Stimulated activated CD4-positive, alpha-beta T cell treated with anti-CD3 and anti-CD28 coated beads, Interleukin-1b, Interleukin-23, amount 100 ng/mL, for 4 hours (primary cell): ENCODE results near the gene DMD.
"Not testable (repeated sequence)": the region's sequence is repeated elsewhere in the genome, so short reads cannot be mapped to it uniquely, and the experiment has no call there.

Source experiments
- DNase-seq, 2 donors: peaks; one replicate each; pipeline ENCODE4 v3.0.0-alpha.2; 2020; ENCODE audit warnings: low read depth in 2 of 2

DMD gene

DNA sequence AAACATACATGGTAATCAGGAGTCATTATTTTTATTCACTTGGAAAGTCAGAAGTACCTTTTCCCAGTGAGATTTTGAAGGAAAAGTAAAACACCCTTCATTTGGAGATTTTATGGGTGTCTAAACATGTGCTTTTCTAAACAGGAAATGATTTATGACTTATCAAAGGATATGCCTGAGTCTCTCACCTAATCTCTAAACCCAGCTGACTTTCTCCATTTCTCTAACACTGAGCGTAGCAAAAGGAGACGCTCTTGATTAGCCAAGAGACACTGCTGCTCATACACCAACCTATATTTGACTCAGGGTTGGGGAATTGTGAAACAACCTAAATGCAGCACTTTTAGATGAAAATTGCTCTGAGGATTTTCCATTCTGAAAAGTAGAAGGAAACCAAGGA, 1671.0 kb downstream of the DMD start:
- no peak for DNase-seq

DNA sequence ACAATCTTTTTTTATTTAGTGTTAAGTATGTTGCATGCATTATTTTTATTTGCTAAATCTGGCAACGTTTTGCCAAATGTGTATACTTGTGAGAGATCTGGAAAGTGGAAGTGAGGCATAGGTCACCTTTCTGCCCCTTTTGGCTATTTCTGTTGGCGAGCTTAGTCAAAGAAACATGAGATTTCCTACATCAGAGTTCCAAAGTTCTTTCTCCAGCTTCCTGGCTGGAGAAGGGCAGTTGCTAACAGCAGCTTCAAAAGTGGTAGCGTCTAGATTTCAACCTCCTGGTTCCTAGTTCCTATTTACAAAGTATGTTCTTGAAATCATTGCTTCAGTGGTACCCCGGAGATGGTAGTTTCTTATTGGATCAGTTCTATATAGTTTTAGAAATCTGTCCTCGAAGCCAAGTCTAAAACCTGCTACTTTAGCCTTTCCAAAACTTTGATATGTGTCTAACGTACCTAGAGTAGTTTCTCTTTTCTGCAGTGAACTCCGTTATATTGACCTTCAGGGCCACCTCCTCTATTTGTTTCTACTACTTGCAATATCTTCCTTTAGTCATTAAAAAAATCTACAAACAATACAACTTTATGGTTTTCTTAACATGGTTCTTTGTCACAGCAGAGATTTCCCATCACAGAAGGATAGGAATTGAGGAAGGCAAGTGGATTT, 1683.8 kb downstream of the DMD start:
- DNase-seq, result no peak

DNA sequence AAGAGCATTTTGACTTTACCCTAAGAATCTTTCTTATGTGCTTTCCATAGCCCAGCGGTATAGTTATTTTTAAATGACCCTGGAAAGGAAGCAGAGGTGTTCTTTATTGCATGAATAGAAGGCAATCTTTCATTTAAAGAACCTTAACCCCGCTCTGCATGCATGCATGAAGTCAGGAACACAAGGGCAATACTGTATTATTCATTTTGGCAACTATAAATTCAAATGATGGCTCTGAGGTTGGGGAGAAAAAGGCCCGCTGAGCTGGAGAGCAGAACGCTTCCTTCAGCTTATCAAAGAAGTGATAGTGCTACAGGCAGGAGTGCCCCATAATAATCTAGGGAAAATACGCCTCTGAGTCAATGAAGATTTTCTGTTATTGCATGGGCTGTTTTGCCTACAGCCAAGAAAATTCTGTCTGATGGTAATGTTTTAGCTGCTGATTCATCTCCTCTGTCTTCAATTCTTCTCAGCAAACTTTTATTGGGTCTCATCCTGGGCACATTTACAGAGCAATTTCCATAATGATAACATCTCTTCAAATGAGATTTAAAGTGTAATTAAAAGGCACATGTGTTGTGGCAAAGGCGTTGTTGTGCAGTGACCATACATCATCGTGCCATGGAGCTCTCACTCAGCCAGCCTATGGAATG, 1687.3 kb downstream of the DMD start:
- DNase-seq, result no peak

DNA sequence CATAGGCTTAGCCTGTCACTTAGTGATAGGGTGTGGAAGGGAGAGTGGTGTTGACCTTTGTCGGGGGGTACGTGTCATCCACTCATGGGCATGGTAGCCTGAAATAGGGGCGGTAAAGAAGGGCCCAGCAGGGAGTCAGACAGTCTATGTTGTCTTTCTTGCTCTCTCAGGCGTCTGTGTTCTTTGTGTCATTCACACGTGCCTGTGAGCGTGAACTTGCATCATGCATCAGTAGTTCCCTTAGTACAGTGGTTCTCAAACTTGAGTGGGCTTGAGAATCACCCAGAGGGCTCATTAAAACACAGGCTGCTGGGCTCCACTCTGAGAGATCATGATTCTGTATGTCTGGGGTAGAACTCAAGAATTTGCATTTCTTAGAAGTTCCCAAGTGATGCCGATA, 1688.6 kb downstream of the DMD start:
- no peak for DNase-seq

DNA sequence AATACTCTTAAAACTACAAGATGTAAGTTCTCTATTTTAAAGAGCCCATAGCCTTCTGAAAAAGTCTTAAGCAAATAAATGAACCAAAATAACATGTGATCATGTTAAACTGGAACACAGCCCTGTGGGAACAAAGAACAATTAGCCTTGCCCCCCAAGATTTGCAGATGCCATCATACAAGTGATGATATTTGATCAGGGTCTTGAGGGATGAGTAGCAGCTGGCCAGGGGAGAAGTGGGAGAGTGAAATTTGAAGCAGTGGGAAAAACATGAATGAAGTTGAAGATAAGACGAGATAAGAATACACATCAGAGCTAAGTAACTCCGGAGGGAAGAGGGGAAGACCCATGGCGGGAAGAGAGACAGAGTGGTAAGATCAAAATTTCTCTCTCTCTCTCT, 1689.4 kb downstream of the DMD start:
- no peak for DNase-seq

DNA sequence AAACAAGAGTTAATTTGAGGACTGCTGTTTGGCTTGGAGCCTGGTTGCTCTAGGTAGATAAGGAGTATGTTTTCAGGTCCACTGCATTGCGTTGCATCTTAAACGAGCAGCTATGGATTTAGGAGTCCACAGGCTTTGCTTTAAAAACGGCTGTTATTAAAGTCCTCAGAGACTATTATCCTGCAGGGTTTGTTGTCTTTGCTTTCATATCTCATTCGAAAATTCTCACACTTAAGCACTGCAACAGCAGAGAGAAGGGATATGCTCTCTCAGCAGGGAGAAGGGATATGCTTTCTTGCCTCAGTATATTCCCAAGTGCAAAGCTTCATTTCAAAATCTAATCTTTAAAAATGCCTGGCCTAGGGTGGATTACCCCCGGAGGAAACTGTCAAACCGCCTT, 1694.8 kb downstream of the DMD start:
- DNase-seq, result no peak

DNA sequence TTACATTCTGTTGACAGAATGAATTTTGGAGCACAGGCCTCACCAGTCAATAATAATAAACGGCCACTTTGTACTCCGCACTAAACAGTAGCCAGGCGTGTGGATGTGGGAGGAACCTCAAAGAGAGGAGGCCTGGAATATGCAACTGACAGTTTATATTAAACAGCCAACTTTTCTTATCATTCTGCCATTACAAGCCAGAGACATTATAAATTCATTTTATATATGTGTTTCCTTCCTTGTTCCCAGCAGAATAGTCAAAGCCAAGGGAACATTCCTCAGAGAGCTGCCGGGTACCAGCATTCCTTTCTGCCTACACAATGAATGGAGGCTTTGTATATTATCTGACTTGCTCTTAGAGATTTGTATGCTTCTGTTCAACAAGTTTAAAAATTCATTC, 1703.0 kb downstream of the DMD start:
- DNase-seq, result no peak

DNA sequence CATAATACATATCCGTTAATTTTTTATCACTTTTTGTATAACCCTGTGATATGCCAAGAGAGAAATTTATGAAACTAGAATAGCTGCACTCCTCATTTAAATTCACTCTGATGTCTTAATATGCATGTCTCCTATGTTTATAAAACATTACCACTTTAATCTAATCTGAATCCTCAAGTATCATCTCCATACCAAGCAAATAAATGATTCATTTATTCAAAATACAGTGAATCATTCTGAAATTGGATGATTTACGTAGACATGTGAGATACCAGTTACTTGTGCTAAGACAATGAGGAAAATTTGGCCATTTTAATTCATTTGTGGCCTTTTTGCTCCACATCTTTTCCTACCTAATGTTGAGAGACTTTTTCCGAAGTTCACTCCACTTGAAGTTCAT, 1704.4 kb downstream of the DMD start:
- DNase-seq, result no peak

DNA sequence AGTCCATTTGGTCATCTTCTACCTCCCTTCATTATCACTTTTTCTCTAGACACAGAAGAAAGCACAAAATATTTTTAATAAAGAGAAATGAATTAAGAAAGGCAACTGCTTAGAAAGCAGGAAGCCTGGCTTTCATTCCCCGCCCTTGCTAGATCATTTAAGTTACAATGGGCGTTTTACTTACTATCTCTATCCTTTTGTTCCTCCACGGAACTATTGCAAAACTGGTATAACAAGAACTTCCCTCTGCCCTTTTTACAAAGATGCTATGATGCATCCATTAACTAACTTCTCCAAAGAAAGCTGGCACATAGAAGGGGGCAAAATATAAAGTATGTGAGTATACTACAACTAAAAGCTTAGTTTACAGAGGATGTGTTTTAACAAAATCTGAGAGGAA, 1705.0 kb downstream of the DMD start:
- no peak for DNase-seq

DNA sequence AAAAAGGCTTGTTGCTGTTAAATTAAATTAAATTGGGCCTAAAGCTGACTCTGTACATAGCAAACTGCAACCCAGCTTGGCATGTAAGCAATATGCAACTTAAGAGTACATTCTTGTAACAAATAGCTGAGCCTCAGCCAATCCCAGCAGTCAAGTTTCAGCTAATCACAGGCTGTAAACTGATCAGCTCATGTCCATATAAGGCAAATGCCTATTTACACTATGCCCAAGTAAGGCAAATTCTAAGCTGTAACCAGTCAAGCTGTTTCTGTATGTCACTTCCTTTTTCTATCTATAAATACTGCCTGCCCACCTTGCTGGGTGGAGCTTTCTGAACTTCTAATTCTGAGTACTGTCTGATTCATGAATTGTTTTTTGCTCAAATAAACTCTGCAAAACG, 1710.4 kb downstream of the DMD start:
- no peak for DNase-seq

DNA sequence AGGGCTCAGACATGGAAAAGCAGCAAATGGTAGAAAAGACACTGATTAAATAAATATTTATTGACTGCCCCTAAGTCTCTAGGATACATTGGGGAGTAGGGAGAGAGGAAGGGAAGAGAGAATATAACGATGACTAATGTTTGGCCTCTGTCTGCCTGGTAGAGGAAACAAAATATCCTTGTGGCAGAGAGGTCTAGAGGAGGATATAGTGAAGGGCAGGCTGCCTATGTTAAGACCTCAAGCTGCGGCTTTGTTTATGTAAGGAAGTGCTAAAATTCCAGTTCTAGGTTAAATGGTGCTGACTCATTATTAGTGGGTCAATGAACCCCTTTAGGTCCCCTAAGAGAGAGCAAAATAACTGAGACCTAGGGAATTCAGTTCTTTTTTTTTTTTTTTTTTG, 1712.2 kb downstream of the DMD start:
- DNase-seq, result no peak

DNA sequence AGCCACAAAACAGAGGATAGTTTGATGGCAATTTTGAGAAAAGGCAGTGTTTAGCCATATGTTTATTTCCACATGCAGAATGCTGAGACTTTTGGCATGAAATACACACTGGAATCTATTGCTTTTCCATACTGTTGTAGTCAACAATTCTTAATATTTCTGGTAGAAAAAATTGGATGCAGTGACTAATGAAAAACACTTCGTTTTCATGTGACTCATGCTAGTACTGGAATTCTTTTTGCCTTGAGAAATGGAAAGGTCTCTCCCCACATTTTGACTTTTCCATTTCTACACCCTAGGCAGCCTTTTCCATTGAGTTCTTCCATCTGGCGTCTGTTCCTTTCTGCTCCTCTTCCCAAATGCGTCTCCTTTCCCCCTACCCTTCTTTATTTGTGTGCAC, 1714.3 kb downstream of the DMD start:
- DNase-seq, result no peak

DNA sequence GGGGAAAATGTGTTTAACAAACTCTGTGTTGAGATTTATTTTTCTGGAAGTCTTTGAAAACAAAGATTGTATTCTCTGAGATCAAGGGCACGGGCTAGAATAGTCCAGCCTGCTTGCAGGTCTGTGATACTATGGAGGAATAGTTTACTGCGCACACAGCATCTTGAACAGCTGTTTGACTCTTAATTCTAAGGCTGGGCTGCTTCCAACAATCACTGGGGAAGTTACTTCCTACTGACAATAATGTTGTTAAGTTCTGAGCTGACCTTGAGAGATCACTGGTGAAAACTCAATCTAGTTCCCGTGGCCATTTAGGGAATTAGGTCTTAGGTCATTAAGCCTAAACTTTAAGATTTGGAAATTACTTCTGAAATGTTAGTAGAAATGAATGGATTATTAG, 1723.4 kb downstream of the DMD start:
- no peak for DNase-seq

DNA sequence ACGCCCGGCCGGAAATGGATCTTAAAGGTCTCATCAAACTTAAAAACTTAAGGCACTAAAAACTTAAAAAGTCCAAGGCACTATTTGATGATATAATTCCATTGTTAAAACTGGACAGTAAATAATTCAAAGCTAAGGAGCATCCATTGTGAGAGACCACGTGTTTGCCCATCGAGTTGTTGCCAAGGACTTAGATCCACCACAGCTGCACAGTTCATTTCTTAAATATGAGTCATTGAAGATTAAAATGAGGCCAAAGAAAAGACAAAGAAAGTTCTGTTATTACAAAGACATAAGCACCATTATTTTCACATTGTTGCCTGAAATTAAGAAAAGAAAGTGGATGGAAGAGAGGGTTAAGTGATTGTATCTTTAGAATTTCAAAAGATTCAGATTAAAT, 1728.0 kb downstream of the DMD start:
- DNase-seq, result no peak

DNA sequence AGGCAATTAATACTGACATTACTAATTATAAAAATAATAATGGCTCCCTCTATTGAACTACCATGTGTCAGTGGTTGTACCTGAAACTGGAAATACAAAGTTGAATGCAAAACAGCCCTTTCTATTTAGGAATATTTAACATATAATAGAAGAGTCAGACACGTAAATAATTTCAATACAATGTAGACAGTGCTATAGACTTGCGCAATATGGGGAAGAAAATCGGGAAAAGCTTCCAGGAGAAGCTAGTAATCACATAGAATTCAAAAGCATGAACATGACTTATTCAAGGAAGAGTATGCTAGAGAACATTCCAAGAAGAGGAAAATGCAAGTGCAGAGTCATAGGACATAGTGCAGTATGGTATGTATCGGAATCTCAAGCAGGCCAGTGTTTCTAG, 1730.7 kb downstream of the DMD start:
- DNase-seq, result no peak

DNA sequence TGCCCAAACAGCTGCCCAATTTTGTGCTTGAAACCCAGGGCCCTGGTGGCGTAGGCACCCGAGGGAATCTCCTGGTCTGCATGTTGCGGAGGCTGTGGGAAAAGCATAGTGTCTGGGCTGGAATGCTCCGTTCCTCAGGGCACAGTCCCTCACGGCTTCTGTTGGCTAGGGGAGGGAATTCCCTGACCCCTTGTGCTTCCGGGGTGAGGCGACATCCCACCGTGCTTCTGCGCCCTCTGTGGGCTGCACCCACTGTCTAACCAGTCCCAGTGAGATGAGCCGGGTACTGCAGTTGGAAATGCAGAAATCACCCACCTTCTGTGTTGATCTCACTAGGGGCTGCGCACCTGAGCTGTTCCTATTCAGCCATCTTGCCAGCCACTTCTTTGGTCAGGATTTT, 1740.1 kb downstream of the DMD start:
- no peak for DNase-seq

DNA sequence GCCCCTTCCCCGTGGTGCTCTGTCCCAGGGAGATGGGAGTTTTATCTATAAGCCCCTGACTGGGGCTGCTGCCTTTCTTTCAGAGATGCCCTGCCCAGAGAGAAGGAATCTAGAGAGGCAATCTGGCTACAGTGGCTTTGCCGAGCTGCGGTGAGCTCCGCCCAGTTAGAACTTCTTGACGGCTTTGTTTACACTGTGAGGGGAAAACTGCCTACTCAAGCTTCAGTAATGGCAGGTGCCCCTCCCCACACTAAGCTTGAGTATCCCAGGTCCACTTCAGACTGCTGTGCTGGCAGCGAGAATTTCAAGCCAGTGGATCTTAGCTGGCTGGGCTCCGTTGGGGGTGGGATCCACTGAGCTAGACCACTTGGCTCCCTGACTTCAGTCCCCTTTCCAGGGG, 1740.6 kb downstream of the DMD start:
- not testable (repeated sequence) for DNase-seq

DNA sequence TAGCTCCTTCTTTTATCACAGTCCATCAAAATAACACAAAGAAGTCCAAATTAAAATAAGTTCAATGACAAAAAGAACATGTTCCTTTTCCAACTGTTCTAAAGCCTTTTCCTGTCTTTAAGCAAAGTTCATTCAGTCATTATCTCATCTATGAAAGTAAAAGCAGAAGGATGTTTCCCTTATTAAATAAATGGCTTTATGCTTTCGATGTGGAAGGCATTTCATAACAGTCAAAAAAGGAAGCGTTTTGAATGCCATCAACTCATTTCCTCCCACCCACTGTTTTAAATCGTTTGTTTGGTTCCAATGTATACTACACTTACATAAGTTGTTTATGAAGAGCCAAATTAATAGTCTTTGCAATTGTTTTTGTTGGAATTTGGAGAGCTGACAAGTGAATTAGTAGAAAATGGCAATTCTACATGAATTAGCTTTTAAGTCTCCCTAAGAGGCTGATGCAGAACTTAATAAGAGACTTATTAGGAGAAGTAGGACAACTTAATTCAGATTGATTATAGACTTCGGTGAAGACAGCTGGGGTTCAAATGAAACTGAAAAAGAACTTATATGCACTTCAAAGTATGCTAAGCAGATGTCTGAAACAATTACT, 1746.9 kb downstream of the DMD start:
- no peak for DNase-seq

DNA sequence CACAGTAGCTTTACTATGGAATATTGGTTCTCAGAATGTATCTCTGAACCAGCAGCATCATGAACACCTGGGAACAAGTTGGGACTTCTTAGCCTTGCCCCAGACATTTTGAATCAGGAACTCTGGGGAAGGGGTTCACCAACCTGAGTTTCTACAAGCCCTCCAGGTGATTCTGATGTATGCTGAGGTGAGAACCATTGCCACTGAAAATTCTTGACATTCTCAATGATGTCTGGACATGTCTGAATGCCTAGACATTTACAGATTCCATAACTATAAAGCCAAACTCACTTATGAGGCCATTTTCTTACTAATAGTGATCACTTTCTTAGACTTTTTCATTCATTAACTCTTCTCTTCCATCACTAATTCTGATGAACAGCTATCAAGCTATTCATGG, 1750.1 kb downstream of the DMD start:
- no peak for DNase-seq

DNA sequence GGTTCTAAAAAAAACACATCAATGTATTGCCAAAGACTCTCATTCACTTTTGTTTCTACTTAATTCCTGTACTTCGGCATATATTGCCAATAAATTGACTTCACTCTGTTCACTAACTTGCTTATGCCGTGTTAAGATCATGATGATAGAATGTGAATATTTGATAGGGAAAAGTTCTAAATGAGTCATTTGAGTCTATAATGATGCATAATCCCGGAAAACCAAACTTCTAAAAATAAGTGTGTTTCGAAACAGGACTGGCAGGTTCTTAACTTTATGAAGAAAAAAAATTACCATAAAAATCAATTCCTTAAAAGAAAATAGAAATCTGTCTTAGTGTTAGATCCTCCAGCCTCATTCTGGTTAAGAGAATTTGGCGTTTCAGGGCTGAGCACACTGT, 1752.0 kb downstream of the DMD start:
- no peak for DNase-seq

DNA sequence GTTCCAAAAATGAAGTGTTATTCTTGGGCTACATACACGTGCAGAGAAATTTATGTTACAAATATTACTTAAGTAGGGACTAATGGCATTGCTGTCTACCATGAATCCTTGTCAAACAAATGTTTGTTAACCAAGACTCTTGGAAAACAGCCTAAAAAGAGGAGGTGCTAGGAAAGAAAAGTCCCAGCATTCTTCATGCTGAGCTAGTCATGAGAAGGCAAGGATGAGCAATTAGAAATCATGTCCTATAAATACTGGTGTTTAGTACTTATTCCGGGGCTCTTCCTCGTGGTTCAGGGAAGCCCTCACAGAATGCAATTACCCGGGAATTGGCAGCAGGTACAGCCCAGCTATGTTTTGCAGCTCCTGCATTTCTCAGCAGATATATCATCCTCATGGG, 1761.4 kb downstream of the DMD start:
- DNase-seq, result no peak

DNA sequence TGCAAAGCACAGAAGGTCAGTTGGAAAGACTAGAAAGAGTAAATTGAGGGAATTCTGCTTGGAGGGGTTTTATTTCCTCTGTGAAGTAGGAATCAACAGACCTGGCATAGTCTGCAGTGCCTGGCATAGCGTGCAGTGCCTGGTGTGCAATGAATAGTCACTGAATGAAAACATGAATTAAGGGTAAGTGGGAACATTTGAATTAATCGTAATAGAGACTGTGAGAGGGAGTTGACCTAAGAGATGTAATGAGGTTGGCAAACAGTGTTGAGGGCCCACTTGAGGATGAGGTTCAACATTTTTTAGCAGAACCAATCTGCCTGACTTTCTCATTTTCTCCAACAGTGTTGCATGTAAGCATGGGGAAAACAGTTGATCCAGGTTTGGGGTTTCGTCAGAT, 1762.3 kb downstream of the DMD start:
- no peak for DNase-seq

DNA sequence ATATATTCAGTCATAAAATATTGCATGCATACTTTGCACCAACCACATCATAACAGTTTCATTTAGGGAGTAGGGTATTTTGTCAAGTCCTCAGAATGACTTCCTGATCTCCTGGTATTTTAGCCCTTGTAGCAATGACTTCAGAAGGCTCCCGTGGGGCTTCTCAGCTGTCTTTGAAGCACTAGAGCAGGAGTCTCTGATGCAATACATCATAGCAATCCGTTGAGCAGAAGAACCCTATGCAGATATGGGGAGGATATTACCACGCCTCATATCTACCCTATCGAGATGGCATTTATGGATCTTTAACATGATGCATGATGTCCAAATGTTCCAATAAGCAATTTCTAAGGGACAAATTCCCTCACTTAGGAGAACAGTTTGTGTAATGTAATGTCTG, 1765.8 kb downstream of the DMD start:
- DNase-seq, result no peak

DNA sequence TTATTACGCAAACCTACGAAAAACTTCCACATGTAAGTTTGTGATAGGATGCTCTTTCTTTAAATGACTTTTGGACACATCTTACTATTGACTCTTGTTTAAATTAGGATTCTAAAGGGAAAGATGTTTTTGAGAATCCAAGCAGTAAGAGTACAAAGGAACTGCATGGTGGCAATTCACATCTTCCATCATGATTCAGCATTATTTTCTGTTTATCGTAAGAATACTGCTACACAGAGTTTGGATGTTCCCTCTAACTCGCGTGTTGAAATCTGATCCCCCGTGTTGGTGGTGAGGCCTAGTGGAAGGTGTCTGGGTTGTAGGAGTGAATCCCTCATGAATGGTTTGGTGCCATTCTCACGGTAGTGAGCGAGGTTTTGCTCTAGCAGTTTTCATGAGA, 1767.7 kb downstream of the DMD start:
- no peak for DNase-seq
